ENCODE data around the gene NRXN3.

The NRXN3 gene

DNA sequence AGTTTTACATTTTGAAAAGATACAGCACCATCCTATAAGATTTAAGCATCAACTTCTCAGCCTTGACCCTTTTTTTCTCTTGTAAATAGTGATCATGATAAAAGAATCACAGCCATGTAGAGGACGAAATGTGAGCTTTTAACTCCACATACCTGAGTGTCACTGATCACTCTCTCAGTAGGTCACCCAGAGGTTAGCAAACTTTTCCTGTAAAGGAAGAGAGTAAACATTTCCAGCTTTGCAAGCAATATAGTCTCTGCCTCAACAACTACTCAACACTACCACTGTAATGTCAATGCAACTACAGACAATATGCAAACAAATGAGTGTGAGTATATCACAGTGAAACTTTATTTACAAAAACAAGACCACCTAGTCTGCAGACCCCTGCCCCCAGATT is 1129.0 kb downstream of the NRXN3 start:
- no peak for DNase-seq (ENCODE audit: low spot score)
- Histone ChIP-seq H3K27ac (no peak overlapping the region), H3K4me3 (no peak overlapping the region)
- TF ChIP-seq CTCF (IDR thresholded peaks at IDR 0.05): no peak

DNA sequence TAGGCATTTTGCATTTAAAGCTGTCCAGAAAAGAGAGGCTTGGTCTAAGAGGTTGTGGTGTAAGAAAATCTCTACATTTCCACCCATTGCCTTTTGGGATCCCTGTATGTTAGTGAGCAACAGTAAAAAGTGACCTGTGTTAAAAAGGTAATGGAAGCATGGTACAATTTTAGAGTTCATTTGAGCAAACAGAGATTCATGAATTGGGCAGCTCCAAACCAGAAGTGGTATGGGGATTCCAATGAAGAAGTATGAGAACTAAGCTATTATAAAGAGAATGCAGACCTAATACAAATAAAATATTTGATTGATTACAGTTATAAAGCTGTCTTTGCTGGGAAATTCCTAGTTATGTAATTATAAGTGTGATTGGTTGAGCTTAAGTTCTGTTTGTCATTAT is 1134.1 kb downstream of the NRXN3 start:
- H3K27ac ChIP-seq: no peak overlapping the region
- H3K4me3 ChIP-seq: no peak overlapping the region
- TF ChIP-seq CTCF (IDR thresholded peaks at IDR 0.05): no peak
- no peak for DNase-seq (ENCODE audit: low spot score)

GRCh38 chr14:79306546-79306945 is 1136.4 kb downstream of the NRXN3 start:
- no peak for DNase-seq (ENCODE audit: low spot score)
- Histone ChIP-seq H3K4me3 (no peak overlapping the region), H3K27ac (no peak overlapping the region)
- no peak for TF ChIP-seq CTCF (IDR thresholded peaks at IDR 0.05)

GRCh38 chr14:79318371-79318770 is 1148.2 kb downstream of the NRXN3 start:
- H3K4me3 ChIP-seq: no peak overlapping the region
- TF ChIP-seq CTCF (IDR thresholded peaks at IDR 0.05): no peak
- no peak for DNase-seq (ENCODE audit: low spot score)
- no peak overlapping the region for H3K27ac ChIP-seq

GRCh38 chr14:79320561-79320960 is 1150.4 kb downstream of the NRXN3 start:
- TF ChIP-seq CTCF (IDR thresholded peaks at IDR 0.05): no peak
- DNase-seq (ENCODE audit: low spot score): no peak
- Histone ChIP-seq H3K4me3 (no peak overlapping the region), H3K27ac (no peak overlapping the region)

DNA sequence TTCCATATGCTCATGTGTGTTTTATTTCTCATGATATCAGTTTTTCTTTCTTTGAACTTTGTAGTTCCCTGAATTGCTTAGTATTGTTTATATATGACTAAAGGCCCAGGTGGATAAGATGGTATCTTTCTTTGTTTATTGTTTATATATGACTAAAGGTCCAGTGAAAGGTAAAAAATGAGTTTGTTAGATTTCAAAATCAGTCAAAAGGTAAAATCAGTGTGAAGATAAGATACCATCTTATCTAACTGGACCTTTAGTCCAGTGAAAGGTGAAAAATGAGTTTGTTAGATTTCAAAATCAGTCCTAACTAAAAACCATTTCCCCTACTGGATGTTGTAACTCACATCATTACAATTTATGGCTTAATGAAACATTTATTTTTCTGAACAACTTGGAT is 1150.9 kb downstream of the NRXN3 start:
- Histone ChIP-seq H3K27ac (no peak overlapping the region), H3K4me3 (no peak overlapping the region)
- no peak for DNase-seq (ENCODE audit: low spot score)
- TF ChIP-seq CTCF (IDR thresholded peaks at IDR 0.05): no peak

DNA sequence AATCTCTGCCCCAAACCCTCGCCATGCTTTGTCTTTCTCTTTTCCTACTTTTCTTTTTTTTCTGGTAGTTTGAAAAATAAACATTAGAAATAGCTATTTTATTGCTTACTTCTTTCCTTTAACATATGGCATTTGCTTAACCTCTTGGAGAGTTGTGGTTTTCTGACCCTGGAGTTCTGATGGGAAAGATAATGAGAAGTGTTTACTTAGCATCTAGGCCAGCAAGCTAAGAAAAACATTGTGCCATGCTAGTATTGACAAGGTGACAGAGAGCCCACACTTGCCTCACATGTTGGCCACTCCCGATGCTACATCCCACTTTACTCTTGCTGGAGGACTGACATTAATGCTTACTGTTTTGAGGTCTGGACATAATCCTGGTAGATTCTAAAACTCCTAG is 1154.9 kb downstream of the NRXN3 start:
- Histone ChIP-seq H3K27ac (no peak overlapping the region), H3K4me3 (no peak overlapping the region)
- TF ChIP-seq CTCF (IDR thresholded peaks at IDR 0.05): no peak
- DNase-seq (ENCODE audit: low spot score): no peak

Measured in coronary artery (tissue), 2 donors.